ENCODE data around the gene E2F6.
A peak's percentile ranks its signal among the peaks of the same experiment; 100 is the strongest.

The E2F6 gene

GRCh38 chr2:11492720-11493119 is 26.8 kb upstream of the E2F6 start:
- no peak for DNase-seq

DNA sequence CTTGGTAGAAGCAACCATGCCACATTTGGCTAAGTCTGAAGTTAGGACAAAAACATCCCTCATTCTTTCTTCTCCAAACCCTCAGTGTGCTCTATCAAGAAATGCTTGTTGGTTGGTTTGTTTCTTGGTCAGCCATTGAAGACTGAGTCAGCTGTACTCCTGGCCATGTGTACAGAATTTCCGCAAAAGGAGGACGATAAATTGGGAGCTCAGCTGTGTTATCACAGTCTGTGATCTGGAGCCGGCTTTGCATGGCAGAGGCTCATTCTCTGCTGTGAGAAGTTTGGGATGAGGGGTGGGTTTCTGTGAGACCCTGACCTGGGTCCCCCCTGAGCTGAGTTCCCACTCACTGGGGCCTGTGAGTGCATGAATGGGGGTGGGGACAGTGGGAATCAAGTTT is 26.3 kb upstream of the E2F6 start:
- no peak for DNase-seq

GRCh38 chr2:11491348-11491933 is 25.5 kb upstream of the E2F6 start:
- DNase-seq: no peak

- DNase-seq: no peak
Observed at GRCh38 chr2:11490194-11490593, 24.2 kb upstream of the E2F6 start.

GRCh38 chr2:11488809-11489208 is 22.8 kb upstream of the E2F6 start:
- no peak for DNase-seq

- DNase-seq: no peak
Observed at GRCh38 chr2:11483806-11484617, 18.1 kb upstream of the E2F6 start.

GRCh38 chr2:11482473-11483035 is 16.6 kb upstream of the E2F6 start:
- DNase-seq: peak; percentile 16

DNA sequence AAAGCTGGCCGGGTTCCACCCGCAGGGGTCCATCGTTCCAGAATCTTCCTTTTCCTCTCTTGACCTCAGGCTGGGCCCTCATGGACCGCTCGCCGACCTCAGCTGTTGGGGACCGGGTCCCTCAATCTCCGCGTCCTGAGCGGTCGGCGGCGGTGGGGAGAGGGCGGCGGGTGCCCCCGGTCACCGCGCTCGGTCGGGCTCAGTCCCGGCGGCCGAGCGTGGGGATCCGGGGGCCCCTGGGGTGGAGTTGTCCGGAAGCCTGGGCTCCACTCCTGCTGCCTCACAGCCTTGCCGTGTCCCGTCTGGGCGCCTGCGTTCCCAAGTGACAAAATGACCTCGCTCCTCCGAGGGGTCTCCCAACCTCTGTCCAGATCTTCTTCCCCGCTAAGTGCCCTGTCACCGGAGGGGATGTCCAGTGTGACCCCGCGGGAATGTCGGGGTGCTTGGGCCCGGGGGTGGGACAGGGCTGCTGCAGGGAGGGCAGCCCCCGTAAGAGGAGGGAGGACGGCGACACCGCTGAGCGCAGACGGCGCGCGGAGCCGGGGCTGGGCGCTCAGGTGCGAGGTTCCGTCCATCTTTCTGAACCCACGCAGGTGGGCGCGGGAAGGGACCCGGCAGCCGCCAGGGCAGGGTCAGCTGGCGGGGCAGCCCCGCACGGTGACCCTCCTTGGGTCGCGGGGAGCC is 16.0 kb upstream of the E2F6 start:
- no peak for DNase-seq

DNA sequence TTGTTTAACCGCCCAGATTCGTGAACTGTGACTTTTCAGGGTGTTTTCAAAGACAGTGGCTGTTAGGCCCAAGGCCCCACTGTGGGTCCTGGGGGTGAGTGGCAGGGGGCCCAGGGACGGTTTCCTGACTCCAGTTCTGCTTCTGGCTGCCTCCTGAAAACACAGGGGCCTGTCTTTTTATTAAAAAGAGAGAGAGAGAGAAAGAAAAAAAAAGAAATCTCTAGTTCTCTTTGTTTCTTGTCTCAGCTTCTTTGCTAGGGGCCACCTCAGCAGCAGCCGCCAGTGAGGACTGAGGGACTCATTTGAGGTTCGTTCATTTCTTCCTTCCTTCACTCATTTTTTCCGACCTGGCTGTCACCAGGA is 15.4 kb upstream of the E2F6 start:
- DNase-seq: no peak

GRCh38 chr2:11480859-11481258 is 14.9 kb upstream of the E2F6 start:
- no peak for DNase-seq

GRCh38 chr2:11480406-11480805 is 14.4 kb upstream of the E2F6 start:
- no peak for DNase-seq

DNA sequence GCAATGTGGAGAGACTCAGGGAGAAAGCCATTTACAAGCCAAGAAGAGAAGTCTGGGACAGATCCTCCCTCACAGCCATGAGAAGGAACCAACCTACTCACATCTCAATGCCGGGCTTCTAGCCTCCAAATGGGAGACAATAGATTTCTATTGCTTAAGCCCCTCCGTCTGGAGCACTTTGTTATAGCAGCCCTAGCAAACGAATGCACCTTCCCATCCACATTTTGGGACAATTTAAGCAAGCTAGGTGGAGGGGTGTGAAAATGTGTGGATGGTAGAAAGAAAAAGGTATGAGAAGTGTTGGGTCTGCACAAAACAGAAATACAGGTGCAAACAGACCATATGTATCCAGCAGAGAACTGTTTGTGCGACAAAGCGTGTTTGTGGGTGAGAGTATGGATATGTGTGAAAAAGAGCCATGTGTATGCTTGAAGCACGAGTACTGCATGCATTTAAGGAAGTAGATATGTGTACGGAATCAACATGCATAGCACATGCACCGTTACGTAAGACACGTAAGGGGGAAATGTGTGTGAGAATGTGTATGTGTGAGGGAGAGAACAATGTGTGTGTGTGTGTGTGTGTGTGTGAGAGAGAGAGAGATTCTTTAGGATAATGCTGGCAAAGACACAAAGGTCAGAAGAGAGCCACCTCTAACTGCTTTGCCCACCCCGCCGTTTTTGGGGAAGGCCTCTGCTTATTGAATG is 13.1 kb upstream of the E2F6 start:
- no peak for DNase-seq

DNA sequence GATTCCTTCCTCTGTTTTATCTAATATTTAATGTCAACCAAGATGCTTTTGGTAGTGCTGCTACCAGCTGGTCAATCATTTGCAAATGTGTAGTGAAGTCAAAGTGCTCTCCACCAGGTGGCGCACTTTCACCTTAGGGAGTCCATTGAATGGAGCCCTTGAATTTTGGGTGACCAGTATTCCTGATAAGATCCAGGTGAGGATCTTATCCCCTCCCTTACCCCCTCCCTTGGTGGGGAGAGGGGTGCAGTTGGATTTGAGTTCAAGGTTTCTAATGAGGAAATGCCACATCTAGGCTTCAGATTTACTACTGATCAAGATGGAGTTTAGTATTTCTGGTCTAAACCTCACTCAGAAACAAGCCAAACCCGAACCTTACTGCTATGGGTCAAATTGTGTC is 12.0 kb upstream of the E2F6 start:
- DNase-seq: peak; percentile 75

DNA sequence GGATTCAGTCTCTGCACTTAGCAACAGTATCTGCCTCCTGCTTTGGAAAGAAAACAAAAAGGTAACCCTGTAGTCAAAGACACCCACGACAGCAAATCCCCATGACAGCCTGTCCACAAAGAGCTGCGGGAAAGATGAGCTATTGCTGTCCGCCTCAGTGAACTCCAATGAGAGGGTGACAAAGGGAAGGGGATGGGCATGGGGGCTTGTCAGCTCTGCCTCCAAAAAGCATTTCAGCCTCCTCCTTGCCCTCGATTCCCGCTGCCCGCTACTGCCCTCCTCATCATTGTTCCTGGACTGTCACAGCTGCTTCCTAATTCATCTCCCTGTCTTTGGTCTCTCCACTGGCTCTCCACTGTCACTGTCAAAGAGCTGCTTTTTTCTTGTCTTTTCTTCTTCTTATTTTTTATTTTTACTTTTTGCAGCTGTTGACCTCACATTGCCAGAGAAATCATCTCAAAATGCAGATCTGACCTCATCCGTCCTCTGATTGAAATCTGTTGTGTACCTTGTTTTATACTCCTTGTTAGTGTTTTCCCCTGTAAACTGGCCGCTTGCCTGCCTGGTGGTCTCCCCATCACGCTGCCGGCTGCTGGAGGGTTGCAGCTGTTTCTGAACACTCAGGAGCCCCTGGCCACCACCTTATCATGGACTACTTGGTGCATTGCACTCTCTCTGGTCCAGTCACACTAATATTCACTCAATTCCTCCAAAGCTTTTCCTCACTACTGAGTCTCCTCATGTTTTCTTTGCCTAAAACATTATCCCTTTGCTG is 7.9 kb upstream of the E2F6 start:
- peak; percentile 24 for DNase-seq

DNA sequence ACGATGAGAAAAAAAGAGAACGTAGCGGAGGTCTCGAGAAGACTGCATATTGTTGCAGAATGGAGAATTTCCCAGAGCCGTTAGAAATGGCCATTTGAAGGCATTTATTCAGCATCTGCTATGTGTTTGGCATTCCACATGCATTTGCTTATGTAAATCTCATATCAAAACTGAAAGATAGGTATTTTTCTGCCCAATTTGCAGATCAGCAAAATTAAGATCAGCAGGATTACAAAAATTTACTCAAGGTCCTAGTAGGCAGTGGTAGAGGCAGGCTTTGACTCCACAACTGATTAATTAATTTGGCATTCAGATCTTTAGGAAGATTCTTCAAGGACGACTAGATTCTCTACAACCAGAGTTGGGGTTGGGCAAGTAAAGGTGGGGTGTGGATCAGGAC is 1.8 kb upstream of the E2F6 start:
- no peak for DNase-seq

DNA sequence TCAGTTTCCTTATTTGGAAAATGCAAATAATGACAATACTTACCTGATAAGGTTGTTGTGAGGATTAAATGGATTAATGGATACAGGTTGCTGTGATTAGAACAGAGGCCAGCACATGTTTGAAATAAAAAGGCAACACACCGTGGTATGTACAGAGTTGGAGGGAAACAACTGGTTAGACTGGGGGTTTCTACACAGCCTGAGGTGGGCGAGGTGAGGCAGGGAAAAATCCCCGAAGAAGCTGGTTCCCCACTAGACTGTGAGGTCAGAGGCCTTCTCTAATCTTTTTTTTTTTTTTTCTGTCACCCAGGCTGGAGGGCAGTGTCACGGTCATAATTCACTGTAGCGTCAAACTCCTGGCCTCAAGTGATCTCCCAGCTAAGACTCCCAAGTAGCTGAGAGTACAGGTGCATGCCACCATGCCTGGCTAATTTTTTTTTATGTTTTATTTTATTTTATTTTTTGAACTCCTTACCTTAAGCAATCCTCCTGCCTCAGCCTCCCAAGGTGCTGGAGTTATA is 1.2 kb upstream of the E2F6 start:
- no peak for DNase-seq

GRCh38 chr2:11466307-11467128 is 557 bp upstream of the E2F6 start:
- DNase-seq: no peak

DNA sequence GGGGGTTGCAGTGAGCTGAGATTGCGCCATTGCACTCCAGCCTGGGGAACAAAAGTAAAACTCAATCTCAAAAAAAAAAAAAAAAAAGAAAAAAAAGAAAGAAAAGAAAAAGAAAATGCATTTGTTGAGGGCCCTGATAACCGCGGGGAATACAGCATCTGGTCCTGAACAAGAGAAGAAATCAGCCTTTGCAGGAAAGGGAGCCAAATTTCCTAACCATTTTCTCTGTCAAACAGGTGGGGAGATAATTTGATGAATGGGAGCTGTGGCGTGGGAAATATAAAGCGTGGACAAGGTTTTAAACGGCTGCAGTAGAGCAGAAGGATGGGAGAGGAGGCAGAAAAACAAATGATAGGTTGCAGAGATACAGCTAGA is 864 bp downstream of the E2F6 start:
- DNase-seq: no peak

- no peak for DNase-seq
Observed at GRCh38 chr2:11459816-11460215, 6.1 kb downstream of the E2F6 start.

DNA sequence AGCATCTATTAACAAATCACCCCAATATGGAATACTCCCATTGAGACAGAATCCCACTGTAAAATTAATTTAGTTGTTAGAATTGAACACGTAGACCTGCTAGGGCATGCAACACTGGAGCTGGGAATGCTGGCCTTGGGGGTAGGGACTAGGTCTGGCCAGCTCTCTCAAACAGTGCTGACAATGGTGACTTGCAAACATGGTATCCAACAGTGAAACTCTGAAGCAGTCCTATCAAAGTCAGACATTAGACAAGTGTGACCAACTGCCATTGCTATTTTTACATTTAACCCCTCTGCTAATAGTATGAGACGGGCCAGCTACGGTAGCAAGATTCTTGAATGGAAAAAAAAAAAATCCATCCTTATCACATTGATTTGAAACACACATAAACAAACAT is 7.2 kb downstream of the E2F6 start:
- no peak for DNase-seq

DNA sequence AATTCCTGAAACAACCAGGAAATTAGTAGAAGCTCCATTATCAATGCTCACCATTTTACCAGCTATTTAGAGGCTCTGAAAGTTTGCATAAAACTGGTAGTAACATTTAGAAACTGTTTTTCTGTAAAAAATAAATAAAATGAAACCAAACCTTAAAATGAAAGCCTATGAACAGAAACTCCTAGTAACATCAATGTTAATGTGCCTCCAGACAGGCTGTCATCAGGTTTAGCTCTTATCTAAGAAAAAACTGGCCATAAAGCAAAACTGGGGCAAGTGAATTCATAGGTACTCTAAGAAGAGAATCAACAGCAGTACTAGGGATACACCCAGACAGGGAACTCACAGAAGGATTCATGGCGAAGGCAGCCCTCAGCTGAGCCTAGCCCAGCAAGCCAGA is 8.0 kb downstream of the E2F6 start:
- DNase-seq: no peak

All from NCI-H1092 (cell line).